Measurements from ENCODE around the gene DMRTB1. TPM values are rescaled to one million over a fixed set of nuclear protein-coding genes. Genes with fewer than 3 reads are reported as not detected.

DMRTB1 gene
- total RNA-seq, 1 experiment from 2014 or later, result not detected

GRCh38 chr1:53470584-53470983 lies 11.4 kb downstream of the DMRTB1 start:
- Histone ChIP-seq H3K9me3 (ENCODE audit: low read length) (no peaks in the 10 kb centered on the region), H2AFZ (ENCODE audit: low read length) (no peak overlapping the region), H3K9ac (ENCODE audit: low read length) (no peak overlapping the region), H3K27ac (ENCODE audit: low read length) (no peak overlapping the region), H3K4me2 (ENCODE audit: low read depth, low read length, poor library complexity, severe bottlenecking) (no peak overlapping the region), H4K20me1 (ENCODE audit: insufficient read depth, low read depth, low read length) (no peaks in the 10 kb centered on the region), H3K4me3 (ENCODE audit: low read length) (no peak overlapping the region), H3K9me2 (replicated peaks; ENCODE audit: insufficient read depth, low read length) (no peaks in the 10 kb centered on the region), H3K4me1 (ENCODE audit: low read length) (no peaks in the 10 kb centered on the region), H3K36me3 (ENCODE audit: insufficient read depth, low read length) (no peaks in the 10 kb centered on the region), H3K79me2 (ENCODE audit: low read length) (no peaks in the 10 kb centered on the region), H3K27me3 (ENCODE audit: low read length) (no peaks in the 10 kb centered on the region)
- no peak for DNase-seq

GRCh38 chr1:53471000-53471399 lies 11.8 kb downstream of the DMRTB1 start:
- H3K4me2 ChIP-seq (ENCODE audit: low read depth, low read length, poor library complexity, severe bottlenecking), result no peak overlapping the region
- H3K4me3 ChIP-seq (ENCODE audit: low read length), result no peak overlapping the region
- H3K4me1 ChIP-seq (ENCODE audit: low read length), result no peaks in the 10 kb centered on the region
- H3K9me3 ChIP-seq (ENCODE audit: low read length), result no peaks in the 10 kb centered on the region
- no peaks in the 10 kb centered on the region for H3K79me2 ChIP-seq (ENCODE audit: low read length)
- H4K20me1 ChIP-seq (ENCODE audit: insufficient read depth, low read depth, low read length), result no peaks in the 10 kb centered on the region
- H2AFZ ChIP-seq (ENCODE audit: low read length), result no peak overlapping the region
- no peak overlapping the region for H3K9ac ChIP-seq (ENCODE audit: low read length)
- H3K9me2 ChIP-seq (replicated peaks; ENCODE audit: insufficient read depth, low read length), result no peaks in the 10 kb centered on the region
- no peak for DNase-seq
- H3K27ac ChIP-seq (ENCODE audit: low read length), result no peak overlapping the region
- H3K36me3 ChIP-seq (ENCODE audit: insufficient read depth, low read length), result no peaks in the 10 kb centered on the region
- no peaks in the 10 kb centered on the region for H3K27me3 ChIP-seq (ENCODE audit: low read length)

GRCh38 chr1:53473463-53473862 lies 14.3 kb downstream of the DMRTB1 start:
- Histone ChIP-seq H3K27me3 (ENCODE audit: low read length) (no peaks in the 10 kb centered on the region), H3K9ac (ENCODE audit: low read length) (no peak overlapping the region), H3K4me1 (ENCODE audit: low read length) (no peaks in the 10 kb centered on the region), H2AFZ (ENCODE audit: low read length) (no peak overlapping the region), H3K9me3 (ENCODE audit: low read length) (no peaks in the 10 kb centered on the region), H3K27ac (ENCODE audit: low read length) (no peak overlapping the region), H3K79me2 (ENCODE audit: low read length) (no peaks in the 10 kb centered on the region), H3K4me2 (ENCODE audit: low read depth, low read length, poor library complexity, severe bottlenecking) (no peak overlapping the region), H3K4me3 (ENCODE audit: low read length) (no peak overlapping the region), H3K9me2 (replicated peaks; ENCODE audit: insufficient read depth, low read length) (no peaks in the 10 kb centered on the region), H4K20me1 (ENCODE audit: insufficient read depth, low read depth, low read length) (no peaks in the 10 kb centered on the region), H3K36me3 (ENCODE audit: insufficient read depth, low read length) (no peaks in the 10 kb centered on the region)
- DNase-seq, result no peak

- Histone ChIP-seq H3K9me3 (ENCODE audit: low read length) (no peaks in the 10 kb centered on the region), H3K27me3 (ENCODE audit: low read length) (no peaks in the 10 kb centered on the region), H3K4me1 (ENCODE audit: low read length) (no peaks in the 10 kb centered on the region), H3K4me2 (ENCODE audit: low read depth, low read length, poor library complexity, severe bottlenecking) (no peak overlapping the region), H3K9ac (ENCODE audit: low read length) (no peak overlapping the region), H3K9me2 (replicated peaks; ENCODE audit: insufficient read depth, low read length) (no peaks in the 10 kb centered on the region), H3K27ac (ENCODE audit: low read length) (no peak overlapping the region), H3K4me3 (ENCODE audit: low read length) (no peak overlapping the region), H2AFZ (ENCODE audit: low read length) (no peak overlapping the region), H4K20me1 (ENCODE audit: insufficient read depth, low read depth, low read length) (no peaks in the 10 kb centered on the region), H3K36me3 (ENCODE audit: insufficient read depth, low read length) (no peaks in the 10 kb centered on the region), H3K79me2 (ENCODE audit: low read length) (no peaks in the 10 kb centered on the region)
- no peak for DNase-seq
These were observed 16.5 kb downstream of the DMRTB1 start for GRCh38 chr1:53475664-53476063.

- Histone ChIP-seq H3K79me2 (ENCODE audit: low read length) (no peaks in the 10 kb centered on the region), H3K4me2 (ENCODE audit: low read depth, low read length, poor library complexity, severe bottlenecking) (no peak overlapping the region), H2AFZ (ENCODE audit: low read length) (no peak overlapping the region), H3K4me3 (ENCODE audit: low read length) (no peak overlapping the region), H3K4me1 (ENCODE audit: low read length) (no peaks in the 10 kb centered on the region), H3K9ac (ENCODE audit: low read length) (no peak overlapping the region), H4K20me1 (ENCODE audit: insufficient read depth, low read depth, low read length) (no peaks in the 10 kb centered on the region), H3K9me2 (replicated peaks; ENCODE audit: insufficient read depth, low read length) (no peaks in the 10 kb centered on the region), H3K27me3 (ENCODE audit: low read length) (no peaks in the 10 kb centered on the region), H3K27ac (ENCODE audit: low read length) (no peak overlapping the region), H3K36me3 (ENCODE audit: insufficient read depth, low read length) (no peaks in the 10 kb centered on the region), H3K9me3 (ENCODE audit: low read length) (no peaks in the 10 kb centered on the region)
- no peak for DNase-seq
These were observed 17.4 kb downstream of the DMRTB1 start for GRCh38 chr1:53476579-53476978.

- H3K36me3 ChIP-seq (ENCODE audit: insufficient read depth, low read length), result no peaks in the 10 kb centered on the region
- no peak overlapping the region for H3K4me3 ChIP-seq (ENCODE audit: low read length)
- no peaks in the 10 kb centered on the region for H3K79me2 ChIP-seq (ENCODE audit: low read length)
- H3K9me3 ChIP-seq (ENCODE audit: low read length), result no peaks in the 10 kb centered on the region
- H3K9me2 ChIP-seq (replicated peaks; ENCODE audit: insufficient read depth, low read length), result no peaks in the 10 kb centered on the region
- H2AFZ ChIP-seq (ENCODE audit: low read length), result no peak overlapping the region
- H3K27me3 ChIP-seq (ENCODE audit: low read length), result no peaks in the 10 kb centered on the region
- no peaks in the 10 kb centered on the region for H3K4me1 ChIP-seq (ENCODE audit: low read length)
- no peak overlapping the region for H3K4me2 ChIP-seq (ENCODE audit: low read depth, low read length, poor library complexity, severe bottlenecking)
- no peak overlapping the region for H3K9ac ChIP-seq (ENCODE audit: low read length)
- H3K27ac ChIP-seq (ENCODE audit: low read length), result no peak overlapping the region
- DNase-seq, result no peak
- no peaks in the 10 kb centered on the region for H4K20me1 ChIP-seq (ENCODE audit: insufficient read depth, low read depth, low read length)
These were observed 18.7 kb downstream of the DMRTB1 start for GRCh38 chr1:53477651-53478501.

- Histone ChIP-seq H3K9me3 (ENCODE audit: low read length) (no peaks in the 10 kb centered on the region), H3K36me3 (ENCODE audit: insufficient read depth, low read length) (no peaks in the 10 kb centered on the region), H3K4me2 (ENCODE audit: low read depth, low read length, poor library complexity, severe bottlenecking) (no peak overlapping the region), H3K4me3 (ENCODE audit: low read length) (no peak overlapping the region), H3K9ac (ENCODE audit: low read length) (no peak overlapping the region), H3K4me1 (ENCODE audit: low read length) (no peaks in the 10 kb centered on the region), H3K27ac (ENCODE audit: low read length) (no peak overlapping the region), H4K20me1 (ENCODE audit: insufficient read depth, low read depth, low read length) (no peaks in the 10 kb centered on the region), H3K27me3 (ENCODE audit: low read length) (no peaks in the 10 kb centered on the region), H3K79me2 (ENCODE audit: low read length) (no peaks in the 10 kb centered on the region), H3K9me2 (replicated peaks; ENCODE audit: insufficient read depth, low read length) (no peaks in the 10 kb centered on the region), H2AFZ (ENCODE audit: low read length) (no peak overlapping the region)
- no peak for DNase-seq
These were observed 19.3 kb downstream of the DMRTB1 start for GRCh38 chr1:53478502-53478818.

GRCh38 chr1:53480678-53481077 lies 21.5 kb downstream of the DMRTB1 start:
- H3K79me2 ChIP-seq (ENCODE audit: low read length), result no peaks in the 10 kb centered on the region
- no peaks in the 10 kb centered on the region for H3K27me3 ChIP-seq (ENCODE audit: low read length)
- no peak overlapping the region for H3K4me2 ChIP-seq (ENCODE audit: low read depth, low read length, poor library complexity, severe bottlenecking)
- H3K9ac ChIP-seq (ENCODE audit: low read length), result no peak overlapping the region
- peaks cover 1% of the 10 kb centered on the region for H4K20me1 ChIP-seq (ENCODE audit: insufficient read depth, low read depth, low read length)
- H3K9me2 ChIP-seq (replicated peaks; ENCODE audit: insufficient read depth, low read length), result no peaks in the 10 kb centered on the region
- peak; percentile 52 for DNase-seq
- no peak overlapping the region for H3K4me3 ChIP-seq (ENCODE audit: low read length)
- H3K4me1 ChIP-seq (ENCODE audit: low read length), result peaks cover 4% of the 10 kb centered on the region; the same call in 1 of the 2 replicates
- no peaks in the 10 kb centered on the region for H3K9me3 ChIP-seq (ENCODE audit: low read length)
- no peak overlapping the region for H2AFZ ChIP-seq (ENCODE audit: low read length)
- no peaks in the 10 kb centered on the region for H3K36me3 ChIP-seq (ENCODE audit: insufficient read depth, low read length)
- no peak overlapping the region for H3K27ac ChIP-seq (ENCODE audit: low read length)

All from Karpas-422 (cell line).